Upper lobe of right lung (tissue), 1 donor: ENCODE results near the gene TSPAN5. TPM values are rescaled to one million over a fixed set of nuclear protein-coding genes. Genes with fewer than 3 reads are reported as not detected.
A peak's percentile ranks its signal among the peaks of the same experiment; 100 is the strongest.
"Not testable (repeated sequence)": the region's sequence is repeated elsewhere in the genome, so short reads cannot be mapped to it uniquely, and the experiment has no call there.

Experiments
- ATAC-seq: fragments of 200-7000 bp; cut with Tn5 transposase; one replicate; pipeline ENCODE4 v1.9.1; 2020; ENCODE audit warnings: mild to moderate bottlenecking, moderate library complexity
- DNase-seq: peaks from one replicate; pipeline ENCODE4 v3.0.0-alpha.2; 2020
- H3K27ac ChIP-seq: fragments of 200-600 bp; one replicate; pipeline ENCODE4 v1.8.0; 2022
- H3K27me3 ChIP-seq: fragments of 200-600 bp; one replicate; pipeline ENCODE4 v1.8.0; 2022; ENCODE audit warnings: mild to moderate bottlenecking
- H3K36me3 ChIP-seq: fragments of 200-600 bp; one replicate; pipeline ENCODE4 v1.8.0; 2022
- H3K4me1 ChIP-seq: fragments of 200-600 bp; one replicate; pipeline ENCODE4 v1.8.0; 2022
- H3K4me3 ChIP-seq: fragments of 200-600 bp; one replicate; pipeline ENCODE4 v1.8.0; 2022; ENCODE audit warnings: mild to moderate bottlenecking
- H3K9me3 ChIP-seq: fragments of 200-600 bp; one replicate; pipeline ENCODE4 v1.8.0; 2022
- intact Hi-C: fragments of 100-400 bp; cut with DNase I; formaldehyde crosslinking; loops from one replicate; pipeline ENCODE4 v1.11.0; 2022
- total RNA-seq: library from RNA; stranded (reverse); fragmentation: NEBNext Ultra II Directional; extraction: Animal tissue kit (Norgen Biotek cat#: 25700); gene quantifications from one replicate; pipeline ENCODE4 v1.2.1, GENCODE V29; 2021
- TF ChIP-seq, protein P1 (sequence below): fragments of 200-600 bp; IDR thresholded peaks from one replicate; pipeline ENCODE4 v1.8.0; 2022; ENCODE audit warnings: antibody characterized with exemption
- donor health status: DM: no; HTN: yes; CAD: no; lungs with severe emphysema.

The TSPAN5 gene
- total RNA-seq, 1 donor from 2014 or later: 6.9 TPM

- no peaks in the 10 kb centered on the region for H3K36me3 ChIP-seq
- DNase-seq: no peak
- no peaks in the 10 kb centered on the region for H3K9me3 ChIP-seq
- no peak for ATAC-seq
- no peaks in the 10 kb centered on the region for H3K27me3 ChIP-seq
- intact Hi-C loops: no loop called here
- TF ChIP-seq, protein P1, sequence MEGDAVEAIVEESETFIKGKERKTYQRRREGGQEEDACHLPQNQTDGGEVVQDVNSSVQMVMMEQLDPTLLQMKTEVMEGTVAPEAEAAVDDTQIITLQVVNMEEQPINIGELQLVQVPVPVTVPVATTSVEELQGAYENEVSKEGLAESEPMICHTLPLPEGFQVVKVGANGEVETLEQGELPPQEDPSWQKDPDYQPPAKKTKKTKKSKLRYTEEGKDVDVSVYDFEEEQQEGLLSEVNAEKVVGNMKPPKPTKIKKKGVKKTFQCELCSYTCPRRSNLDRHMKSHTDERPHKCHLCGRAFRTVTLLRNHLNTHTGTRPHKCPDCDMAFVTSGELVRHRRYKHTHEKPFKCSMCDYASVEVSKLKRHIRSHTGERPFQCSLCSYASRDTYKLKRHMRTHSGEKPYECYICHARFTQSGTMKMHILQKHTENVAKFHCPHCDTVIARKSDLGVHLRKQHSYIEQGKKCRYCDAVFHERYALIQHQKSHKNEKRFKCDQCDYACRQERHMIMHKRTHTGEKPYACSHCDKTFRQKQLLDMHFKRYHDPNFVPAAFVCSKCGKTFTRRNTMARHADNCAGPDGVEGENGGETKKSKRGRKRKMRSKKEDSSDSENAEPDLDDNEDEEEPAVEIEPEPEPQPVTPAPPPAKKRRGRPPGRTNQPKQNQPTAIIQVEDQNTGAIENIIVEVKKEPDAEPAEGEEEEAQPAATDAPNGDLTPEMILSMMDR: no peak
- no peak overlapping the region for H3K27ac ChIP-seq
- no peak overlapping the region for H3K4me3 ChIP-seq
- H3K4me1 ChIP-seq: no peaks in the 10 kb centered on the region
These were observed 175.9 kb downstream of the TSPAN5 start for GRCh38 chr4:98482503-98482846.

- no peaks in the 10 kb centered on the region for H3K36me3 ChIP-seq
- H3K9me3 ChIP-seq: no peaks in the 10 kb centered on the region
- peak; percentile 52 for ATAC-seq
- no peak overlapping the region for H3K4me3 ChIP-seq
- TF ChIP-seq, protein P1: no peak
- DNase-seq: no peak
- intact Hi-C loops: no loop called here
- H3K4me1 ChIP-seq: no peaks in the 10 kb centered on the region
- H3K27me3 ChIP-seq: no peaks in the 10 kb centered on the region
- H3K27ac ChIP-seq: no peak overlapping the region
These were observed 177.2 kb downstream of the TSPAN5 start for GRCh38 chr4:98481167-98481566.

GRCh38 chr4:98480535-98480934 is 177.9 kb downstream of the TSPAN5 start:
- DNase-seq: no peak
- no peaks in the 10 kb centered on the region for H3K4me1 ChIP-seq
- H3K4me3 ChIP-seq: no peak overlapping the region
- TF ChIP-seq, protein P1: no peak
- no peaks in the 10 kb centered on the region for H3K27me3 ChIP-seq
- no peak for ATAC-seq
- intact Hi-C loops: no loop called here
- no peaks in the 10 kb centered on the region for H3K36me3 ChIP-seq
- no peak overlapping the region for H3K27ac ChIP-seq
- H3K9me3 ChIP-seq: no peaks in the 10 kb centered on the region

- H3K27ac ChIP-seq, H3K4me1 ChIP-seq, H3K27me3 ChIP-seq, intact Hi-C loops, H3K9me3 ChIP-seq, ATAC-seq, H3K36me3 ChIP-seq, DNase-seq, H3K4me3 ChIP-seq: not testable (repeated sequence)
These were observed 178.8 kb downstream of the TSPAN5 start for GRCh38 chr4:98479590-98479989.

DNA sequence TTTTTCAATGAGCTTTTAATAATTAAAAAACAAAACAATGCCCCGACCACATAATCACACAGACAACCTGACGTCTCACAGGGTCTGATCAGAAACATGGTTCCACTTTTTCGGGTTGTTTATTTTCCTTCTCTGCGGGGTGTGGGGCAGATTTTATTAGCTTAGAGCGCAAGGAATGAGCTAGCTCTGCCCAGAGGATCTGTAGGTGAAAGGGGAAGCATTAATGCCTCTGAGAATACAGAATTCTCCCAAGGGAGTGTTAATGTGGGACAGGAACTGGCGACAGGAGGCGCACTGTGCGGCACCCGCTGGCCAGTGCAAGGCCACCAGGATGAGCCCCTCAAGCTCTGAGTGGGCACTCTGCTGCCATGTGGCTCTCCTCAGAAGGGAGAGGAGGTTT is 181.5 kb downstream of the TSPAN5 start:
- H3K27me3 ChIP-seq: no peaks in the 10 kb centered on the region
- no peaks in the 10 kb centered on the region for H3K36me3 ChIP-seq
- ATAC-seq: no peak
- no peaks in the 10 kb centered on the region for H3K4me1 ChIP-seq
- no peaks in the 10 kb centered on the region for H3K9me3 ChIP-seq
- TF ChIP-seq, protein P1: no peak
- no peak overlapping the region for H3K4me3 ChIP-seq
- no peak overlapping the region for H3K27ac ChIP-seq
- DNase-seq: no peak
- intact Hi-C loops: no loop called here

- no peaks in the 10 kb centered on the region for H3K27me3 ChIP-seq
- intact Hi-C loops: no loop called here
- no peak overlapping the region for H3K27ac ChIP-seq
- no peaks in the 10 kb centered on the region for H3K9me3 ChIP-seq
- no peak for ATAC-seq
- TF ChIP-seq, protein P1: no peak
- DNase-seq: no peak
- H3K4me3 ChIP-seq: no peak overlapping the region
- no peaks in the 10 kb centered on the region for H3K36me3 ChIP-seq
- H3K4me1 ChIP-seq: no peaks in the 10 kb centered on the region
These were observed 184.0 kb downstream of the TSPAN5 start for GRCh38 chr4:98474408-98474844.
